Activated naive CD4-positive, alpha-beta T cell treated with anti-CD3 and anti-CD28 coated beads, Interleukin-2, amount 10 ng/mL, durations not matched to agents 7 days and 5 days (primary cell): ENCODE results near the gene NACAD.
A peak's percentile ranks its signal among the peaks of the same experiment; 100 is the strongest.

Experiments
- CTCF ChIA-PET: fragments of 350-600 bp; sonication (Branson Sonifier 250); formaldehyde crosslinking; loops from one replicate; lab custom pipeline; 2021; ENCODE audit warnings: antibody characterized with exemption; lab: Charles Lee
- DNase-seq: peaks from one replicate; pipeline ENCODE4 v3.0.0-alpha.2; 2020
- H3K27ac Mint-ChIP-seq: one replicate; pipeline ENCODE4 v1.8.0; 2021; ENCODE audit warnings: mild to moderate bottlenecking, moderate library complexity, mixed read lengths
- H3K27me3 Mint-ChIP-seq: one replicate; pipeline ENCODE4 v1.8.0; 2021; ENCODE audit warnings: mild to moderate bottlenecking, mixed read lengths
- H3K36me3 Mint-ChIP-seq: one replicate; pipeline ENCODE4 v1.8.0; 2021; ENCODE audit warnings: mixed read lengths
- H3K4me1 Mint-ChIP-seq: one replicate; pipeline ENCODE4 v1.8.0; 2021; ENCODE audit warnings: mixed read lengths
- H3K4me3 Mint-ChIP-seq: one replicate; pipeline ENCODE4 v1.8.0; 2021; ENCODE audit warnings: mild to moderate bottlenecking, moderate library complexity, mixed read lengths
- H3K9me3 Mint-ChIP-seq: one replicate; pipeline ENCODE4 v1.8.0; 2021; ENCODE audit warnings: mixed read lengths

Gene NACAD, protein sequence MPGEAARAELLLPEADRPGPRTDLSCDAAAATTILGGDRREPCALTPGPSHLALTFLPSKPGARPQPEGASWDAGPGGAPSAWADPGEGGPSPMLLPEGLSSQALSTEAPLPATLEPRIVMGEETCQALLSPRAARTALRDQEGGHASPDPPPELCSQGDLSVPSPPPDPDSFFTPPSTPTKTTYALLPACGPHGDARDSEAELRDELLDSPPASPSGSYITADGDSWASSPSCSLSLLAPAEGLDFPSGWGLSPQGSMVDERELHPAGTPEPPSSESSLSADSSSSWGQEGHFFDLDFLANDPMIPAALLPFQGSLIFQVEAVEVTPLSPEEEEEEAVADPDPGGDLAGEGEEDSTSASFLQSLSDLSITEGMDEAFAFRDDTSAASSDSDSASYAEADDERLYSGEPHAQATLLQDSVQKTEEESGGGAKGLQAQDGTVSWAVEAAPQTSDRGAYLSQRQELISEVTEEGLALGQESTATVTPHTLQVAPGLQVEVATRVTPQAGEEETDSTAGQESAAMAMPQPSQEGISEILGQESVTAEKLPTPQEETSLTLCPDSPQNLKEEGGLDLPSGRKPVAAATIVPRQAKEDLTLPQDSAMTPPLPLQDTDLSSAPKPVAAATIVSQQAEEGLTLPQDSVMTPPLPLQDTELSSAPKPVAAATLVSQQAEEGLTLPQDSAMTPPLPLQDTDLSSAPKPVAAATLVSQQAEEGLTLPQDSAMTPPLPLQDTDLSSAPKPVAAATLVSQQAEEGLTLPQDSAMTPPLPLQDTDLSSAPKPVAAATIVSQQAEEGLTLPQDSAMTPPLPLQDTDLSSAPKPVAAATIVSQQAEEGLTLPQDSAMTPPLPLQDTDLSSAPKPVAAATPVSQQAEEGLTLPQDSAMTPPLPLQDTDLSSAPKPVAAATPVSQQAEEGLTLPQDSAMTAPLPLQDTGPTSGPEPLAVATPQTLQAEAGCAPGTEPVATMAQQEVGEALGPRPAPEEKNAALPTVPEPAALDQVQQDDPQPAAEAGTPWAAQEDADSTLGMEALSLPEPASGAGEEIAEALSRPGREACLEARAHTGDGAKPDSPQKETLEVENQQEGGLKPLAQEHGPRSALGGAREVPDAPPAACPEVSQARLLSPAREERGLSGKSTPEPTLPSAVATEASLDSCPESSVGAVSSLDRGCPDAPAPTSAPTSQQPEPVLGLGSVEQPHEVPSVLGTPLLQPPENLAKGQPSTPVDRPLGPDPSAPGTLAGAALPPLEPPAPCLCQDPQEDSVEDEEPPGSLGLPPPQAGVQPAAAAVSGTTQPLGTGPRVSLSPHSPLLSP (N-terminal part only)

DNA sequence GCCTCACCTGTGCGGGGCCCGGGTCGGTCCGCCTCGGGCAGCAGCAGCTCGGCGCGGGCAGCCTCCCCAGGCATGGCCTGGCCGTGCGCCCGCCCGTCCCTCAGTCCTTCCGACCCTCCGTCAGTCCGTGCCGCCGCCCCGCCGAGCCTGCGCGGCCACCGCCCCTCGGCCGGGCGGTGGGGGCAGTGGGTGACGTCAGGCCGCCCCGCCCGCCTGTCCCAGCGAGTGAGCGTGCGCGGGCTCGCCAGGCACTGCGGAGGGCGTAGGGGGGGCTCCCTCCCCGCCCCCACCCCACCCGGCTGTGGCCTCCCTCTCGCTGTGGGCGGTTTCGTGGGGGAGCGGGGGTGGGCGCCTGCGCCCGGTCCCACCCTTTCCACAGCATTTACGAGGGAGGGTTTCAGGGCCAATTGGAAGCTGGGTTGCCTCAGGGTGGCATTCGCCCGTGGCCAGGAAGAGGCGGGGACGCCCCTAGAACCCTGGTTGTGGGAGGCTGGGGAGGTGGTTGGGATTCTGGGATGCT is at the start of gene NACAD:
Gene NACAD, minus strand, starts transcription at position 149 of the 520 bp plus-strand sequence. Its CDS starts 75 bp downstream, at position 74.
- no peak within 1 kb of the TSS for H3K27ac Mint-ChIP-seq
- DNase-seq = peak; percentile 42
- H3K27me3 Mint-ChIP-seq = peaks cover 82% of the 10 kb centered on the region
- CTCF ChIA-PET = no interaction called here
- peaks cover 2% of the 10 kb centered on the region for H3K36me3 Mint-ChIP-seq
- H3K9me3 Mint-ChIP-seq = peaks cover 3% of the 10 kb centered on the region
- peaks cover 9% of the 10 kb centered on the region for H3K4me1 Mint-ChIP-seq
- H3K4me3 Mint-ChIP-seq = peak within 1 kb of the TSS; percentile 54

DNA sequence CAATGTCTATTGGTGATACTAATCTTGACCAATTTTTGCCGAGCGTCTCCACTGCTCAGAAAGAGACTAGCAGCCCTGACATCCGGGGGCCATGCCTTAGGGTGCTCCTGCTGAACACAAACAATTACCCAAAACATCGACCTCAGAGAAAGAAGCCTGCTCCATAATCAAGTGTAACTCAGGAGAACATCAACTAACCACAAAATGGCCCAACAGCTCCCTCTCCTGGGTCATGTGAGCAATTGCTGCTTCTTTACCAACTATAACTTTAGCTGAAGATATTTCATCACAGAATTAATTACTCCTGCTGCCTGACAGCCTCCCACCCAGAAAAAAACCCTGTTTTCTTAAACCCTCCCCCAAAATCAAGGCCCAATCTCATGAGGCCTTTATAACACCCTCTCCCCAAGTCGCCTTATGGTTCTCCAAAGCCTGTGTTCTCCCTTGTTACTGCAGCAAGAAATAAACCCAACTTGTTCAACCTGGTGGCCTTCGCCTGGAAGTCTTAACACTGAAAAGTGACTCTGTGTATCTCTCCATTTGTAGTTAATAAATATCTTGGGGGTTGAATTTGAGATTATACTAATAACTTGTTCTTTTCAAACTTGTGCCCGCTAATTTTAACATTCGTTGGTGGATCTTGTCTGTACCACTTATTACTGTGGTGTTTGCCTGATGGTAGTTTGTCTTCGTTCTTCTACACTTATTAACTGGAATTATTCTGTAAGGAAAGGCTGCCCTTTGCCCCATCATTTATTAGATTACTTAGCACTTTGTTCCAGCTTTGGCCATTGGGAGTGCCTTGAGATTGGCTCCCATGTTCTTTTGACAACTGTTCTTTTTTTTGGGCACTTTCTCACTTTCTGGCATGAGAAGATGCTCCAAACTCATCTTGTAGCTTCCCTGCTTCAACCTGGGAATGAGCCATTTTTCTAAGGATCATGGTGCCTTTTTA is 47.6 kb upstream of the NACAD start:
- H3K27ac Mint-ChIP-seq = no peak overlapping the region
- H3K4me1 Mint-ChIP-seq = peaks cover 32% of the 10 kb centered on the region
- peaks cover 38% of the 10 kb centered on the region for H3K27me3 Mint-ChIP-seq

DNA sequence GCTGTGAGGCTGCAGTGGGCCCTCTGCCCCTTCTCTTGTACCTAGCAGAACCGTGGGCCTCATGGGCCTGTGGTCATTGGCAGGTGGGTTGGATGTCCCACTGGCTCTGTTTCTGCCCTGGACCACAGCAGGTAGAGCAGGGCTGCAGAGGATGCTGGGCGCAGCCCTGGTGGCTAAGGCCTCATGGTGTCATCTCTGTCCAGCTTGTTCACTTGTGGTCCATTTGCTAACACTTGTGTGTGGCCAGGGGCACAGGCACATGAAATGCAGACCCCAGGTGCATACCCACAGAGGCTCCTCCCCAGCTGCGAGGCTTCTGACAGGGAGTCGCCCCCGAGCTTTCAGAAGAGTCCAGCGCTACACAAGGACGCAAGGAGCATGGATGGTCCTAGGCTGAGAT is 45.1 kb upstream of the NACAD start:
- Mint-ChIP-seq H3K9me3 (no peaks in the 10 kb centered on the region), H3K27me3 (peaks cover 34% of the 10 kb centered on the region), H3K4me1 (peaks cover 27% of the 10 kb centered on the region), H3K27ac (no peak overlapping the region), H3K4me3 (no peak overlapping the region), H3K36me3 (no peaks in the 10 kb centered on the region)
- CTCF ChIA-PET = interaction anchor here (1.8 to 5.9 kb wide), 2 partner anchors 64 to 161 kb away, joined by 8 to 102 read pairs; no protein-coding TSS in a partner anchor
- DNase-seq = no peak

More for the DNA sequence above, 47.6 kb upstream of the NACAD start:
- DNase-seq = peak; percentile 82
- CTCF ChIA-PET = interaction anchor here (0.6 to 5.9 kb wide), 41 partner anchors 9 to 653 kb away, joined by 3 to 102 read pairs (median 4); partner anchors contain the start of genes H2AZ2, OGDH and TBRG4
- H3K9me3 Mint-ChIP-seq = no peaks in the 10 kb centered on the region
- no peak overlapping the region for H3K4me3 Mint-ChIP-seq
- no peaks in the 10 kb centered on the region for H3K36me3 Mint-ChIP-seq

DNA sequence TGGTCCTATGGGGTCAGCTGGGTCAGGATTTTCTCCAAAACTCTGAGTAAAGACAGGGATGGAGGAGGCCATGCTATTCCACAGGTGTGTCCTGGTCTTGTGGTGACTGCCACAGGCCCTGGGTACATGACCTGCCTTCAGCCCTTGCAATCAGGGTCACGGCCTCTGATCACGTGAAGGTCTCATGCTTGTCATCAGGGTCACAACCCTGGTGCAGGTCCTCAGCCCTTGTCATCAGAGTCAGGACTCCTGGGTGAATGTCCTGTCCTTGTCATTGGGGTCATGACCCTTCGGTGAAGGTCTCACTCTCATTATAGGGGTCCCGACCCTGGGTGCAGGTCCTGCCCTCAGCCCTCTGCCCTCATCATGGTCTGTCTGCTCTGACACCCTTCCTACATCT is 44.6 kb upstream of the NACAD start:
- CTCF ChIA-PET = interaction anchor here (5.9 kb wide), 1 partner anchor 160 kb away, joined by 102 read pairs; no protein-coding TSS in a partner anchor
- H3K27me3 Mint-ChIP-seq = peaks cover 28% of the 10 kb centered on the region
- H3K9me3 Mint-ChIP-seq = no peaks in the 10 kb centered on the region
- no peaks in the 10 kb centered on the region for H3K36me3 Mint-ChIP-seq
- peaks cover 27% of the 10 kb centered on the region for H3K4me1 Mint-ChIP-seq
- no peak for DNase-seq
- H3K4me3 Mint-ChIP-seq = no peak overlapping the region
- no peak overlapping the region for H3K27ac Mint-ChIP-seq

DNA sequence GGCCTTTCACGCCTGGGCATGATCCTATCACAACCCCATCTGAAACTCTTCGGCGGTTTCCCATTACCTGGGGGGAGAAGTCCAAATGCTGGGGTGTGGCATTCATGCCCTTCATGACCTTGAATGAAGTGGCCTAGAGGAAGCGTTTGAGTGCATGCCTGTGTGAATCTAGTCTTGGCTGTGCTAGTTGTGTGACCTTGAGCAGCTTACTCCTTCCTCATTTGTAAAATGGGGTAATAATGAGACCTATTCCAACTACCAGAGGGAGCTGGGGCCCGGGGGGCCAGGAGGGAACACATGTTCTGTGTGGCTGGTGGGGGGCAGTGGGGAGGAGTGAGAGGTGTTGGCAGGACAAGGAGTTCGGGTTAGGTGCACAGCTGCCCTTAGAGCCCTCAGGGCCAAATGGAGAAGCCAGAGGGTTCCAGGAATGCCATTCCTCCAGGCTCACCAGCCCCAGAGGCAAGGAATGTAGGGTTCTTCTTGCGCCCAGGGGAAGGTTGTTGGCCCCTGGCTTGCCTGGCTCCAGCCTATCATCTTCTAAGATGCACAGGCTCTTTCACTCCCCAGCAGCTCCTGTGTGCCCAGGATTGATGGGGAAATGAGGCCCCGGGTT is 44.0 kb upstream of the NACAD start:
- Mint-ChIP-seq H3K4me1 (peaks cover 25% of the 10 kb centered on the region), H3K4me3 (no peak overlapping the region), H3K27me3 (peaks cover 23% of the 10 kb centered on the region), H3K27ac (no peak overlapping the region), H3K36me3 (no peaks in the 10 kb centered on the region), H3K9me3 (no peaks in the 10 kb centered on the region)
- no peak for DNase-seq
- CTCF ChIA-PET = interaction anchor here (0.7 to 5.9 kb wide), 2 partner anchors 160 to 309 kb away, joined by 3 to 102 read pairs; no protein-coding TSS in a partner anchor

DNA sequence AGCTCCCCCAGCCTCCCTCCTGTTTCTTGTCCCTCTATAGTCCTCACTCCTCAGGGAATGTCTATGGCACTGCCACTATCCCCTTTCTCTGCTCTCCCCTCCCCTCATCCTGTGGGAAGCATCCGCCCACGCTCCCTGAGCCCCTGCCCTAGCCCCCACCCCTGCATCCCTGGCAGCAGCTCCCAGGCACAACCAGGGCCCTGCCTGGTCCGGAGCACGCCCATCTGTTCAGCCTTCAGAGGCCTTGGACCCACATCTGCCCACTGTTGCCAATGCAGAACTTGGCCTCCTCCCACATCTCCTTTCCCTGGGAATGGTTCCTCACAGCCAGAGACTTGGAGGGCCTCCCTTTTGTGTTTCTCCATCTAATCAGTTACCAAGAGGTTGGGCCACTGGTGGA is 43.1 kb upstream of the NACAD start:
- no peak for DNase-seq
- Mint-ChIP-seq H3K36me3 (no peaks in the 10 kb centered on the region), H3K9me3 (no peaks in the 10 kb centered on the region), H3K27me3 (peaks cover 19% of the 10 kb centered on the region), H3K4me1 (peaks cover 18% of the 10 kb centered on the region), H3K27ac (no peak overlapping the region), H3K4me3 (no peak overlapping the region)
- CTCF ChIA-PET = interaction anchor here (0.8 kb wide), 1 partner anchor 158 kb away, joined by 3 read pairs; no protein-coding TSS in a partner anchor

DNA sequence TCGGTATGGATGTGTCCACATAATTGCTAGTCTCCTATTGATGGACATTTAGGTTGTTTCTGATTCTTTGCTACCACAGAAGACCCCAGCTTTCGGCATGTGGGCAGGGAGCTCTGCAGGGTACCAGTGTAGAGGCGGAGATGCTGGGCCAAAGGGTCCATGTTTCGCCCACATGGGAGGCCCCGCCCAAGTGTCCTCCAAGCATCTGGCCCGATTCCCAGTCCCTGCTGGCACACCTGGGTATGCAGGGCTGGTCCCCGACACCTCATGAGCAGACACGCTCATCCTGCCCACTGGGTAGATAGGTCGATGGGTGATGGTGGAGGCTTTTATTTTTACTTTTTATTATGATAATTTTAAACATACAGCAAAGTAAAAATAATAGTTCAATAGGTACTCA is 42.1 kb upstream of the NACAD start:
- no peaks in the 10 kb centered on the region for H3K9me3 Mint-ChIP-seq

DNA sequence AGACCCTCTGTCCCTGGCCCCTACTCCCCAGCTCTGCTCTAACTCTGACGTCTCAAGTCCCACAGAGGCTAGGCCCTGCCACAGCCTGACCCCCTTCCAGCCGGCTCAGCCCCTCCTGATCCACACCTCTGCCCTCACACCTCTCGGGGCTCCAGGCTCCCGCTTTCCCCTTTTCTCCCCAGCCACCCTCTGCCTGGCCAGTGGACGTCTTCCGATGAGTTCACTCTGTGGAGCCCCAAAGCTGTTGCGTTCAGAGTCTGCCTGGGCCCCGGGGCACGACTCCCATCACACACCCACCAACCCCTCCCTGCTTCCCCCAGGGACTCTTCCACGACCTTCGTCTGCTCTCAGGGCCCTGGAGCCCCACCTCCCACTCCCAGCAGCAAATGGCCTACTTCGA is 41.1 kb upstream of the NACAD start:
- DNase-seq = no peak
- no peak overlapping the region for H3K4me3 Mint-ChIP-seq
- no peaks in the 10 kb centered on the region for H3K9me3 Mint-ChIP-seq
- H3K36me3 Mint-ChIP-seq = no peaks in the 10 kb centered on the region
- CTCF ChIA-PET = no interaction called here
- H3K27me3 Mint-ChIP-seq = peaks cover 19% of the 10 kb centered on the region
- peaks cover 3% of the 10 kb centered on the region for H3K4me1 Mint-ChIP-seq
- no peak overlapping the region for H3K27ac Mint-ChIP-seq

More for the DNA sequence above, 42.1 kb upstream of the NACAD start:
- DNase-seq = no peak
- Mint-ChIP-seq H3K27me3 (peaks cover 19% of the 10 kb centered on the region), H3K4me3 (no peak overlapping the region), H3K27ac (no peak overlapping the region), H3K4me1 (peaks cover 9% of the 10 kb centered on the region), H3K36me3 (no peaks in the 10 kb centered on the region)
- CTCF ChIA-PET = interaction anchor here (1.0 kb wide), 1 partner anchor 157 kb away, joined by 3 read pairs; no protein-coding TSS in a partner anchor

DNA sequence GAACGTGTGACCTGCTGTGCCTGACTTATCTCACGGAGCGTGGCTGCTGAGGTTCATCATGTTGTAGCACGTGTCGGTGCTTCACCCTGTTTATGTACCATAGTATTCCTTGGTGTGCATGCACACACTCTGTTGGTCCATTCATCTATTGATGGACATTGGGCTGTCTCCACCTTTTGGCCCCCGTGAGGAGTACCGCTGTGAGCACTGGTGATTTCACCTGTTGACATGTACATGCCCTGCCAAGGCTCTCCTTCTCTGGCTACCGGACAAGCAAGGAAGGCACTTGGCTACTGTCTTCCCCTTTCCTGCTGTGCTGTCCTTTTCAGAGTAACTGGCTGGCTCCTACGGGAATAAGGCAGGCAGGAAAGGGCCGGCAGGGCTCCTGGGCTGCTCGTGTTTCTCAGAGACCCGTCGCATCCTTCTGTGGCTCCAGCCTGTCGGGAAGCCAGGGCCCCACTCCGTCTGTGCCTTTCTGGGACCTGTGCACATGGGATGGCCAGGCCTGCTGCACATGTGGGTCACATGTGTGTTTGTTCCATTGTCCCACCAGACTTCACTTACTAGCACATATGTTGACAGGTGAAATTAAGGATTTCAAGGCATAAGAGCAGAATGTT is 40.5 kb upstream of the NACAD start:
- H3K4me1 Mint-ChIP-seq = peaks cover 7% of the 10 kb centered on the region
- CTCF ChIA-PET = no interaction called here
- peaks cover 19% of the 10 kb centered on the region for H3K27me3 Mint-ChIP-seq
- H3K36me3 Mint-ChIP-seq = no peaks in the 10 kb centered on the region
- no peaks in the 10 kb centered on the region for H3K9me3 Mint-ChIP-seq
- no peak overlapping the region for H3K4me3 Mint-ChIP-seq
- no peak for DNase-seq
- no peak overlapping the region for H3K27ac Mint-ChIP-seq

DNA sequence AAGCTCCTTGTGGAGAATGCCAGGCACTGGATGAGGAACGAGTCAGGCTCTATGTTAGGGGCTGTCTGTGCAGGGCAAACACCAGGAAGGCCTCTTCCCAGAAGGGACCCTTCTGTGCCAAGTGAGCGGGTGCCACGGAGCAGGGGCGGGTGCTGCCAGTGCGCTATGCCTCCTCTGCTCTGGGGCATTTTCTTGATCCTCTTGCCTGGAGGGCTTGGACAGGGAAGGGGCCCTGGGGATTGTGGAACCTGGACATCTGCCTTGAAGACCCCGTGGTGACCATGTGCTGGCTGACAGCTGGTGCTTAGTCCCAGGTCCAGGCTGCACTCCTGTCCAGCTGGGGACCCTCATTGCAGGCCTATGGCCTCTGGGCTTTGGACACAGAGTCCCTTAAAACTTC is 38.2 kb upstream of the NACAD start:
- H3K9me3 Mint-ChIP-seq = no peaks in the 10 kb centered on the region
- H3K4me3 Mint-ChIP-seq = no peak overlapping the region
- H3K27me3 Mint-ChIP-seq = peaks cover 11% of the 10 kb centered on the region
- H3K27ac Mint-ChIP-seq = no peak overlapping the region
- CTCF ChIA-PET = interaction anchor here (1.3 kb wide), 1 partner anchor 9 kb away, joined by 3 read pairs; no protein-coding TSS in a partner anchor
- no peak for DNase-seq
- H3K36me3 Mint-ChIP-seq = no peaks in the 10 kb centered on the region
- H3K4me1 Mint-ChIP-seq = peaks cover 26% of the 10 kb centered on the region

DNA sequence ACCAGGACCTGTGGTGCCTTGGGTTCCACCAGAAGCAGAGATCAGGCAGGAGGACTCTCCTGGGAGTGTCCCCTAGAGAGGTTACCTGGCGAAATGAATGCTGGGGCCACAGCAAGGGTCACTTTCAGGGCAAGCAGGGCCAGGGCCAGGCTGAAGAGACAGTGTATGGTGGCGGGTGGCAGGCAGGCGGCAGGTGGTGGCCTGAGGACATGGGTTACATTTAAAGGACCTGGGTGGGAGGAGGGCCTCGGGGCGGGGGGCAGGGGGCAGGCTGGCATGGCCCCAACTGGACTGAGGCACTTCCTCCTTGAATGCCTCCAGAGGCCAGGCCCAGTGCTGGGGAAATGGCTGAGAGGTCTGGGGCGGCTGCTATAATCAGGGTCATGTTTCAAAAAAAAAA is 37.4 kb upstream of the NACAD start:
- Mint-ChIP-seq H3K4me3 (no peak overlapping the region), H3K27me3 (peaks cover 7% of the 10 kb centered on the region), H3K4me1 (peaks cover 29% of the 10 kb centered on the region), H3K36me3 (no peaks in the 10 kb centered on the region), H3K27ac (no peak overlapping the region), H3K9me3 (no peaks in the 10 kb centered on the region)
- DNase-seq = no peak
- CTCF ChIA-PET = no interaction called here
